K562 (cell line): ENCODE results near the gene TRIP6. TPM values are rescaled to one million over a fixed set of nuclear protein-coding genes. Genes with fewer than 3 reads are reported as not detected.
A peak's percentile ranks its signal among the peaks of the same experiment; 100 is the strongest.

Experiments
- ATAC-seq: fragments of 200-7000 bp; cut with Tn5 transposase; 3 replicates; pipeline ENCODE4 v1.9.1; 2020; ENCODE audit warnings: moderate library complexity
- BruUV-seq: library from RNA; stranded (reverse); fragments of 400-500 nt; replicated peaks from 2 replicates; lab custom pipeline; 2021; lab: Mats Ljungman, UMichigan
- CTCF ChIA-PET: fragments of 300-600 bp; formaldehyde crosslinking; extraction: SDS; loops from one replicate; lab custom pipeline; 2021; ENCODE audit warnings: low intra/inter-chr PET ratio; lab: Yijun Ruan, JAX
- POLR2A ChIA-PET: fragments of 300-600, 350-650 bp; sonication (Branson Sonifier 250); formaldehyde crosslinking; extraction: SDS; loops from one replicate; lab custom pipeline; 2021; ENCODE audit warnings: antibody characterized with exemption, inconsistent platforms; lab: Yijun Ruan, JAX
- DNase-seq, 4 experiments: peaks; one replicate each; pipeline versions ENCODE4 v3.0.0 to v3.0.0-alpha.2; 2011 to 2018; ENCODE audit warnings: low spot score in 3 of 4, mixed read lengths in 3 of 4; ENCODE audit errors: extremely low read depth in 1 of 4
- FAIRE-seq: peaks from 2 replicates; lab custom pipeline; 2011; peaks lifted over from hg19 to GRCh38; lab: Jason Lieb, UNC
- H2AFZ ChIP-seq: 2 replicates; pipeline ENCODE4 v1.6.0; 2011; ENCODE audit warnings: low read depth, low read length, control low read depth, inconsistent platforms
- H3K27ac ChIP-seq: fragments of 200-600 bp; 3 replicates; pipeline ENCODE4 v1.8.0; 2011; ENCODE audit warnings: low read depth, mild to moderate bottlenecking, control low read depth, inconsistent platforms, low read length, moderate library complexity, mixed read lengths; ENCODE audit errors: extremely low read depth
- H3K27me3 ChIP-seq, 2 experiments: fragments of 300-600 bp in 1 of 2; 2 replicates in 1 of 2; 3 replicates in 1 of 2; pipeline versions ENCODE4 v1.6.0 to v1.8.0; 2011; ENCODE audit warnings: inconsistent platforms in 2 of 2, low read length in 2 of 2, mild to moderate bottlenecking in 1 of 2, mixed read lengths in 1 of 2, moderate library complexity in 1 of 2; ENCODE audit not compliant: control insufficient read depth in 2 of 2, insufficient read depth in 2 of 2
- H3K36me3 ChIP-seq: fragments of 300-600 bp; 3 replicates; pipeline ENCODE4 v1.8.0; 2011; ENCODE audit warnings: mild to moderate bottlenecking, low read length, inconsistent platforms; ENCODE audit not compliant: control insufficient read depth, insufficient read depth
- H3K4me1 ChIP-seq, 2 experiments: fragments of 200-600 bp in 1 of 2; replicated peaks in 1 of 2; 2 replicates in 1 of 2; 3 replicates in 1 of 2; pipeline versions ENCODE4 v1.5.1 to v1.8.0; 2011; ENCODE audit warnings: inconsistent platforms in 2 of 2, low read length in 2 of 2, mild to moderate bottlenecking in 1 of 2, mixed read lengths in 1 of 2, moderate library complexity in 1 of 2; ENCODE audit not compliant: control insufficient read depth in 2 of 2, insufficient read depth in 2 of 2
- H3K4me2 ChIP-seq: 2 replicates; pipeline ENCODE4 v1.6.1; 2011; ENCODE audit warnings: low read length, control low read depth, inconsistent platforms, mixed read lengths; ENCODE audit not compliant: insufficient read depth
- H3K4me3 ChIP-seq: fragments of 200-600 bp; sonication (generic), shearing (Covaris generic); 2 replicates; pipeline ENCODE4 v1.5.1; 2016; ENCODE audit warnings: control low read depth, inconsistent platforms
- H3K79me2 ChIP-seq: fragments of 200-600 bp; 3 replicates; pipeline ENCODE4 v1.8.0; 2011; ENCODE audit warnings: low read length, inconsistent platforms; ENCODE audit not compliant: control insufficient read depth, insufficient read depth
- H3K9ac ChIP-seq, 2 experiments: 2 replicates each; pipeline versions ENCODE4 v1.6.0 to v1.6.1; 2011; ENCODE audit warnings: low read depth in 2 of 2, low read length in 2 of 2, control low read depth in 1 of 2, inconsistent platforms in 1 of 2, mild to moderate bottlenecking in 1 of 2, mixed read lengths in 1 of 2; ENCODE audit not compliant: insufficient read depth in 1 of 2
- H3K9me1 ChIP-seq: one replicate; pipeline ENCODE4 v1.6.0; 2011; ENCODE audit warnings: inconsistent platforms, mild to moderate bottlenecking, low read length, moderate library complexity; ENCODE audit not compliant: control insufficient read depth, insufficient read depth
- H3K9me3 ChIP-seq: replicated peaks from 2 replicates; pipeline ENCODE4 v1.5.1; 2011; ENCODE audit warnings: low read depth, low read length, inconsistent platforms; ENCODE audit not compliant: control insufficient read depth, insufficient read depth
- H4K20me1 ChIP-seq: replicated peaks from 2 replicates; pipeline ENCODE4 v1.6.1; 2011; ENCODE audit warnings: low read length, inconsistent platforms, mixed read lengths; ENCODE audit not compliant: control insufficient read depth, insufficient read depth
- BCOR ChIP-seq: fragments of 450-650 bp; IDR thresholded peaks from 2 replicates; pipeline ENCODE4 v1.6.1; 2016
- CBX3 ChIP-seq, 2 experiments: IDR thresholded peaks; 1 replicate in 1 of 2; 2 replicates in 1 of 2; pipeline ENCODE4 v1.6.1; 2012; ENCODE audit warnings: inconsistent platforms in 2 of 2, low read length in 2 of 2, borderline replicate concordance in 1 of 2, control low read depth in 1 of 2
- FOXM1 ChIP-seq, 2 experiments: fragments of 450-650 bp in 1 of 2; sonication (generic) in 1 of 2; formaldehyde crosslinking in 1 of 2; IDR thresholded peaks; 2 replicates each; pipeline versions ENCODE4 v1.6.1 to v1.9.0; 2017 to 2022; ENCODE audit warnings: low read depth in 2 of 2, mild to moderate bottlenecking in 2 of 2, missing genetic modification reagents in 1 of 2, moderate library complexity in 1 of 2
- HLTF ChIP-seq: fragments of 450-650 bp; IDR thresholded peaks from 2 replicates; pipeline ENCODE4 v1.6.1; 2016
- KDM1A ChIP-seq, 2 experiments: fragments of 450-650 bp; IDR thresholded peaks; 2 replicates each; pipeline ENCODE4 v1.6.1; 2016; ENCODE audit warnings: mild to moderate bottlenecking in 2 of 2
- PTBP1 ChIP-seq: fragments of 200-400 bp; formaldehyde crosslinking; IDR thresholded peaks from 2 replicates; pipeline ENCODE4 v1.6.1; 2017; ENCODE audit warnings: low read depth, low read length
- RBM25 ChIP-seq: fragments of 200-400 bp; formaldehyde crosslinking; IDR thresholded peaks from 2 replicates; pipeline ENCODE4 v1.6.1; 2018; ENCODE audit warnings: low read length, low read depth, moderate library complexity; ENCODE audit not compliant: severe bottlenecking
- SMARCA5 ChIP-seq: fragments of 450-650 bp; IDR thresholded peaks from 2 replicates; pipeline ENCODE4 v1.6.1; 2016
- TEAD4 ChIP-seq, 2 experiments: sonication (generic) in 1 of 2; formaldehyde crosslinking in 1 of 2; IDR thresholded peaks; 2 replicates each; pipeline versions ENCODE4 v1.6.1 to v1.8.0; 2012 to 2022; ENCODE audit warnings: borderline replicate concordance in 1 of 2, inconsistent platforms in 1 of 2, low read length in 1 of 2, mild to moderate bottlenecking in 1 of 2, missing genetic modification reagents in 1 of 2
- ZNF311 ChIP-seq: fragments of 250-450 bp; sonication (Bioruptor Pico); IDR thresholded peaks from 2 replicates; pipeline ENCODE4 v1.4.0; 2020; ENCODE audit warnings: mild to moderate bottlenecking, moderate library complexity
- WGBS: fragments of 100-300 bp; shearing (Covaris generic); methylation state at CpG from one replicate; pipeline ENCODE4 v1.1.6; 2016; ENCODE audit warnings: low coverage, mixed read lengths; ENCODE audit not compliant: insufficient coverage; ENCODE audit errors: missing lambda C conversion rate; 5-methylcytosine and 5-hydroxymethylcytosine counted together
- in situ Hi-C: fragments of 300-500 bp; cut with MboI; formaldehyde crosslinking; loops from 4 replicates; pipeline ENCODE4 v1.15.0; 2018; ENCODE audit warnings: inconsistent platforms, mixed read lengths
- intact Hi-C: fragments of 100-400 bp; cut with micrococcal nuclease; formaldehyde crosslinking; loops from 2 replicates; pipeline ENCODE4 v1.14.2; 2022
- polyA plus RNA-seq, 8 experiments: library from polyadenylated mRNA; depleted of rRNA in 4 of 8; stranded (reverse) in 5 of 8; unstranded in 3 of 8; fragments of >200 nt; fragmentation: Nextera tagmentation in 2 of 8; fragmentation: Illumina TruSeq in 1 of 8; extraction: Ambion mirVana in 2 of 8; extraction: Trizol in 1 of 8; gene quantifications; 2 replicates each; pipeline versions ENCODE4 v1.2.1 to v1.2.3, GENCODE V29; 2011 to 2014; ENCODE audit warnings: inconsistent platforms in 1 of 8, missing spikeins in 1 of 8
- total RNA-seq, 7 experiments: library from RNA; depleted of rRNA in 6 of 7; stranded (reverse); fragments of >200 nt in 6 of 7; fragmentation: Illumina TruSeq in 2 of 7; extraction: Trizol in 2 of 7; gene quantifications; 2 replicates each; pipeline versions ENCODE4 v1.2.1 to v1.2.3, GENCODE V29; 2011 to 2021; ENCODE audit warnings: low replicate concordance in 1 of 7
- TF ChIP-seq, protein P1 (sequence below): sonication (generic); formaldehyde crosslinking; IDR thresholded peaks from 2 replicates; pipeline ENCODE4 v1.9.0; 2022; ENCODE audit warnings: mild to moderate bottlenecking, missing genetic modification reagents

TRIP6 gene
- total and polyA plus RNA-seq, 9 of the 15 experiments (the other 6 are each of a cell fraction or from before 2014, with no cell fraction given): 5.9 to 141 (median 54.0) TPM

DNA sequence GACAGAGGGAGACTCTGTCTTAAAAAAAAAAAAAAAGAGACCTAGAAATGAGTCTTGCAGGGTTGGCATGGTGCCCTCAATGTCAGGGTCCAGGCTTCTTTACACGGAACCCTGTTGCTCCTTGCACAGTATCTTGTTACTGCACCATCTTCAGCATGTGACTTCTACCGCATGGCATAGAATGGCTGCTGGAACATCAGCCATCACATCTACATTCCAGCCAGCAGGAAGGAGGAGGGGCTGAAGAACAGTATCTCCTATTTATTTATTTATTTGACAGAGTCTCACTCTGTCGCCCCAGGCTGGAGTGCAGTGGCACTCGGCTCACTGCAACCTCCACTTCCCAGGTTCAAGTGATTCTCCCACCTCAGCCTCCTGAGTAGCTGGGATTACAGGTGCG lies 32.2 kb downstream of the TRIP6 start:
- Histone ChIP-seq H3K27ac (no peak overlapping the region), H3K9me1 (no peaks in the 10 kb centered on the region), H3K4me3 (no peak overlapping the region), H3K9ac (no peak overlapping the region), H4K20me1 (no peaks in the 10 kb centered on the region), H3K79me2 (no peaks in the 10 kb centered on the region; the same call in 2 of the 3 replicates), H3K4me1 (peaks cover 26 to 46% of the 10 kb centered on the region in 2 experiments), H3K36me3 (no peaks in the 10 kb centered on the region), H2AFZ (no peak overlapping the region), H3K27me3 (no peaks in the 10 kb centered on the region), H3K4me2 (no peak overlapping the region), H3K9me3 (no peaks in the 10 kb centered on the region)
- intact Hi-C loops (loop anchor here (5.0 kb wide), 3 partner anchors 178 to 383 kb away; no protein-coding TSS in a partner anchor), in situ Hi-C loops (no loop called here)
- POLR2A ChIA-PET: interaction anchor here (1.5 to 2.1 kb wide), 2 partner anchors 11 to 59 kb away, joined by 4 to 7 read pairs; no protein-coding TSS in a partner anchor
- ATAC-seq (no peak), DNase-seq (no peak), FAIRE-seq (no peak)
- no TSS peak for BruUV-seq
- TF ChIP-seq FOXM1 (IDR thresholded peaks at IDR 0.05; ENCODE audit: low read depth) (no peak), FOXM1 (CRISPR knock-in tag; IDR thresholded peaks at IDR 0.05; ENCODE audit: low read depth) (no peak), ZNF311 (CRISPR knock-in tag) (no peak), CBX3 (IDR thresholded peaks at IDR 0.05; ENCODE audit: borderline replicate concordance in 1 of 2, low read length in 2 of 2) (peak in 1 of 2 experiments; percentile 75; a peak in 1 of 3 replicates), RBM25 (peak; percentile 87), SMARCA5 (peak; percentile 47; the same call in 1 of the 2 replicates), TEAD4 (IDR thresholded peaks at IDR 0.05; ENCODE audit: low read length) (peak; percentile 12; the same call in 1 of the 2 replicates), TEAD4 (CRISPR knock-in tag; IDR thresholded peaks at IDR 0.05; ENCODE audit: borderline replicate concordance) (no peak), PTBP1 (0 out of 2 replicates have a peak, but pooled peaks have one; percentile 67), KDM1A (IDR thresholded peaks at IDR 0.05) (0 out of 4 replicates have a peak, but pooled peaks have one; percentile 17 to 18), BCOR (peak; percentile 70), HLTF (peak; percentile 91)
- TF ChIP-seq, protein P1, sequence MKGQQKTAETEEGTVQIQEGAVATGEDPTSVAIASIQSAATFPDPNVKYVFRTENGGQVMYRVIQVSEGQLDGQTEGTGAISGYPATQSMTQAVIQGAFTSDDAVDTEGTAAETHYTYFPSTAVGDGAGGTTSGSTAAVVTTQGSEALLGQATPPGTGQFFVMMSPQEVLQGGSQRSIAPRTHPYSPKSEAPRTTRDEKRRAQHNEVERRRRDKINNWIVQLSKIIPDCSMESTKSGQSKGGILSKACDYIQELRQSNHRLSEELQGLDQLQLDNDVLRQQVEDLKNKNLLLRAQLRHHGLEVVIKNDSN: peak; percentile 32; the same call in 1 of the 2 replicates
- CTCF ChIA-PET: interaction anchor here (0.6 to 1.8 kb wide), 3 partner anchors 109 to 160 kb away, joined by 3 to 9 read pairs (median 3); no protein-coding TSS in a partner anchor
- 71% methylated on average over 5 of the region's 5 CpGs for WGBS
